ENCODE measurements around the gene DBX1.

- TF ChIP-seq CTCF (IDR thresholded peaks at IDR 0.05; ENCODE audit: insufficient read depth, low read depth, low read length): no peak
- TF ChIP-seq EZH2 (IDR thresholded peaks at IDR 0.05; ENCODE audit: insufficient read depth, low read length): no peak
Measured at GRCh38 chr11:20192151-20192550, 31.9 kb upstream of the DBX1 start.
